Astrocyte (in vitro differentiated cells and primary cell): Measurements from ENCODE around the gene RILPL1. TPM values are rescaled to one million over a fixed set of nuclear protein-coding genes. Genes with fewer than 3 reads are reported as not detected.
"Not testable (repeated sequence)": the region's sequence is repeated elsewhere in the genome, so short reads cannot be mapped to it uniquely, and the experiment has no call there.

Source experiments
- DNase-seq: peaks from one replicate; pipeline ENCODE4 v3.0.0-alpha.2; 2010; ENCODE audit warnings: low read depth
- FAIRE-seq: peaks from 2 replicates; lab custom pipeline; 2011; peaks lifted over from hg19 to GRCh38; lab: Jason Lieb, UNC
- H2AFZ ChIP-seq: 2 replicates; pipeline ENCODE4 v1.6.0; 2012; ENCODE audit warnings: low read depth, low read length, inconsistent platforms
- H3K27ac ChIP-seq: 2 replicates; pipeline ENCODE4 v1.5.1; 2011; ENCODE audit warnings: low read depth, low read length, inconsistent platforms
- H3K27me3 ChIP-seq: 2 replicates; pipeline ENCODE4 v1.6.0; 2011; ENCODE audit warnings: low read length, inconsistent platforms; ENCODE audit not compliant: insufficient read depth
- H3K36me3 ChIP-seq: 2 replicates; pipeline ENCODE4 v1.5.1; 2011; ENCODE audit warnings: low read length, inconsistent platforms; ENCODE audit not compliant: insufficient read depth
- H3K4me1 ChIP-seq: 2 replicates; pipeline ENCODE4 v1.5.1; 2011; ENCODE audit warnings: low read length, inconsistent platforms; ENCODE audit not compliant: insufficient read depth
- H3K4me2 ChIP-seq: 2 replicates; pipeline ENCODE4 v1.6.0; 2012; ENCODE audit warnings: low read length, inconsistent platforms
- H3K4me3 ChIP-seq: 2 replicates; pipeline ENCODE4 v1.5.1; 2011; ENCODE audit warnings: low read depth, mild to moderate bottlenecking, low read length, inconsistent platforms; ENCODE audit not compliant: insufficient read depth
- H3K79me2 ChIP-seq: 2 replicates; pipeline ENCODE4 v1.6.0; 2012; ENCODE audit warnings: mild to moderate bottlenecking, low read length, inconsistent platforms; ENCODE audit not compliant: insufficient read depth
- H3K9ac ChIP-seq: 2 replicates; pipeline ENCODE4 v1.6.0; 2012; ENCODE audit warnings: mild to moderate bottlenecking, low read length, inconsistent platforms
- H3K9me3 ChIP-seq: 2 replicates; pipeline ENCODE4 v1.5.1; 2012; ENCODE audit warnings: low read depth, mild to moderate bottlenecking, low read length, inconsistent platforms; ENCODE audit not compliant: insufficient read depth
- H4K20me1 ChIP-seq: 2 replicates; pipeline ENCODE4 v1.6.0; 2012; ENCODE audit warnings: low read length, inconsistent platforms; ENCODE audit not compliant: insufficient read depth
- H3K27ac Mint-ChIP-seq: one replicate; pipeline ENCODE4 v1.8.0; 2021; ENCODE audit warnings: mild to moderate bottlenecking, mixed read lengths; ENCODE audit not compliant: unreplicated experiment
- H3K27me3 Mint-ChIP-seq: one replicate; pipeline ENCODE4 v1.8.0; 2021; ENCODE audit warnings: low read depth, mixed read lengths; ENCODE audit not compliant: unreplicated experiment
- H3K36me3 Mint-ChIP-seq: one replicate; pipeline ENCODE4 v1.8.0; 2021; ENCODE audit warnings: low read depth, mixed read lengths; ENCODE audit not compliant: unreplicated experiment
- H3K4me1 Mint-ChIP-seq: one replicate; pipeline ENCODE4 v1.8.0; 2021; ENCODE audit warnings: low read depth, mixed read lengths; ENCODE audit not compliant: unreplicated experiment
- H3K4me3 Mint-ChIP-seq: one replicate; pipeline ENCODE4 v1.8.0; 2021; ENCODE audit warnings: mild to moderate bottlenecking, moderate library complexity, mixed read lengths; ENCODE audit not compliant: unreplicated experiment
- H3K9me3 Mint-ChIP-seq: one replicate; pipeline ENCODE4 v1.8.0; 2021; ENCODE audit warnings: mild to moderate bottlenecking, mixed read lengths; ENCODE audit not compliant: unreplicated experiment
- CTCF ChIP-seq: IDR thresholded peaks from 2 replicates; pipeline ENCODE4 v1.5.1; 2011; ENCODE audit warnings: low read depth, mild to moderate bottlenecking, inconsistent platforms, low read length, moderate library complexity; ENCODE audit not compliant: insufficient read depth
- EZH2 ChIP-seq: IDR thresholded peaks from 2 replicates; pipeline ENCODE4 v1.6.1; 2012; ENCODE audit warnings: mild to moderate bottlenecking, low read length, inconsistent platforms; ENCODE audit not compliant: insufficient read depth
- total RNA-seq: library from RNA; stranded (reverse); gene quantifications from 2 replicates; pipeline ENCODE4 v1.2.1, GENCODE V29; 2021

RILPL1 gene
- total RNA-seq, 1 donor from 2014 or later, result 23.0 TPM

- FAIRE-seq, result no peak
- Histone ChIP-seq H3K36me3 (no peaks in the 10 kb centered on the region), H3K4me2 (no peak overlapping the region), H3K9me3 (no peaks in the 10 kb centered on the region), H3K27ac (no peak overlapping the region), H3K4me3 (no peak overlapping the region), H3K9ac (no peak overlapping the region), H3K4me1 (no peaks in the 10 kb centered on the region), H4K20me1 (no peaks in the 10 kb centered on the region), H2AFZ (no peak overlapping the region), H3K27me3 (no peaks in the 10 kb centered on the region), H3K79me2 (no peaks in the 10 kb centered on the region)
- H3K9me3 Mint-ChIP-seq, result no peaks in the 10 kb centered on the region
- H3K27me3 Mint-ChIP-seq, result no peaks in the 10 kb centered on the region
- TF ChIP-seq EZH2 (no peak), CTCF (no peak)
- H3K27ac Mint-ChIP-seq, result no peak overlapping the region
- H3K4me3 Mint-ChIP-seq, result no peak overlapping the region
- H3K4me1 Mint-ChIP-seq, result no peaks in the 10 kb centered on the region
- H3K36me3 Mint-ChIP-seq, result no peaks in the 10 kb centered on the region
- no peak for DNase-seq
Measured at GRCh38 chr12:123453165-123453564, 80.4 kb downstream of the RILPL1 start.

GRCh38 chr12:123452276-123452550 lies 81.3 kb downstream of the RILPL1 start:
- not testable (repeated sequence) for H3K9ac ChIP-seq, H4K20me1 ChIP-seq, H3K4me3 ChIP-seq, H3K4me1 ChIP-seq, H3K4me3 Mint-ChIP-seq, H3K27me3 ChIP-seq, H3K27ac Mint-ChIP-seq, H3K79me2 ChIP-seq, H3K27me3 Mint-ChIP-seq, H3K9me3 ChIP-seq, H3K36me3 Mint-ChIP-seq, H3K9me3 Mint-ChIP-seq, FAIRE-seq, H3K4me1 Mint-ChIP-seq, H3K36me3 ChIP-seq, H2AFZ ChIP-seq, DNase-seq, H3K27ac ChIP-seq, H3K4me2 ChIP-seq

GRCh38 chr12:123450636-123451035 lies 82.9 kb downstream of the RILPL1 start:
- Histone ChIP-seq H3K9me3 (no peaks in the 10 kb centered on the region), H3K27ac (no peak overlapping the region), H3K27me3 (no peaks in the 10 kb centered on the region), H3K4me3 (no peak overlapping the region), H3K36me3 (no peaks in the 10 kb centered on the region), H3K9ac (no peak overlapping the region), H3K79me2 (no peaks in the 10 kb centered on the region), H2AFZ (no peak overlapping the region), H3K4me2 (no peak overlapping the region), H4K20me1 (no peaks in the 10 kb centered on the region), H3K4me1 (no peaks in the 10 kb centered on the region)
- H3K36me3 Mint-ChIP-seq, result no peaks in the 10 kb centered on the region
- peaks cover 5% of the 10 kb centered on the region for H3K4me1 Mint-ChIP-seq
- no peak overlapping the region for H3K27ac Mint-ChIP-seq
- no peaks in the 10 kb centered on the region for H3K9me3 Mint-ChIP-seq
- TF ChIP-seq EZH2, result no peak
- TF ChIP-seq CTCF, result no peak
- H3K27me3 Mint-ChIP-seq, result no peaks in the 10 kb centered on the region
- DNase-seq (no peak), FAIRE-seq (no peak)
- H3K4me3 Mint-ChIP-seq, result no peak overlapping the region
